ENCODE results near the gene NEURL1.
"Not testable (repeated sequence)": the region's sequence is repeated elsewhere in the genome, so short reads cannot be mapped to it uniquely, and the experiment has no call there.

Gene NEURL1

GRCh38 chr10:103519798-103520197 is 26.3 kb downstream of the NEURL1 start:
- DNase-seq: no peak

- not testable (repeated sequence) for DNase-seq
Observed at GRCh38 chr10:103522006-103522405, 28.5 kb downstream of the NEURL1 start.

GRCh38 chr10:103523683-103524082 is 30.2 kb downstream of the NEURL1 start:
- no peak for DNase-seq

- no peak for DNase-seq
Observed at GRCh38 chr10:103525901-103526300, 32.4 kb downstream of the NEURL1 start.

GRCh38 chr10:103527476-103527875 is 34.0 kb downstream of the NEURL1 start:
- not testable (repeated sequence) for DNase-seq

- no peak for DNase-seq
Observed at GRCh38 chr10:103528549-103528948, 35.0 kb downstream of the NEURL1 start.

- no peak for DNase-seq
Observed at GRCh38 chr10:103529539-103529938, 36.0 kb downstream of the NEURL1 start.

GRCh38 chr10:103533827-103534226 is 40.3 kb downstream of the NEURL1 start:
- no peak for DNase-seq

- no peak for DNase-seq
Observed at GRCh38 chr10:103534621-103535498, 41.4 kb downstream of the NEURL1 start.

GRCh38 chr10:103535595-103535994 is 42.1 kb downstream of the NEURL1 start:
- no peak for DNase-seq

GRCh38 chr10:103539751-103540150 is 46.2 kb downstream of the NEURL1 start:
- DNase-seq: no peak

GRCh38 chr10:103540722-103541121 is 47.2 kb downstream of the NEURL1 start:
- no peak for DNase-seq

GRCh38 chr10:103541616-103542015 is 48.1 kb downstream of the NEURL1 start:
- DNase-seq: no peak

GRCh38 chr10:103542764-103543616 is 49.5 kb downstream of the NEURL1 start:
- peak; percentile 21 for DNase-seq

GRCh38 chr10:103543617-103544525 is 50.4 kb downstream of the NEURL1 start:
- no peak for DNase-seq

- no peak for DNase-seq
Observed at GRCh38 chr10:103544657-103545310, 51.3 kb downstream of the NEURL1 start.

- no peak for DNase-seq
Observed at GRCh38 chr10:103545366-103545765, 51.9 kb downstream of the NEURL1 start.

GRCh38 chr10:103545771-103546281 is 52.3 kb downstream of the NEURL1 start:
- no peak for DNase-seq

GRCh38 chr10:103546401-103546800 is 52.9 kb downstream of the NEURL1 start:
- DNase-seq: no peak

GRCh38 chr10:103547391-103547946 is 54.0 kb downstream of the NEURL1 start:
- no peak for DNase-seq

GRCh38 chr10:103548006-103548405 is 54.5 kb downstream of the NEURL1 start:
- no peak for DNase-seq
